Panc1 (cell line): Measurements from ENCODE around the gene ZSWIM8. TPM values are rescaled to one million over a fixed set of nuclear protein-coding genes. Genes with fewer than 3 reads are reported as not detected.
A peak's percentile ranks its signal among the peaks of the same experiment; 100 is the strongest.

Experiments used
- ATAC-seq: fragments of 200-7000 bp; cut with Tn5 transposase; 2 replicates; pipeline ENCODE4 v1.9.1; 2020; ENCODE audit warnings: mild to moderate bottlenecking, moderate library complexity
- BruUV-seq: library from RNA; stranded (reverse); fragments of 400-500 nt; replicated peaks from 2 replicates; lab custom pipeline; 2021; lab: Mats Ljungman, UMichigan
- CTCF ChIA-PET: fragments of 300-600 bp; sonication (Branson Sonifier 250); formaldehyde crosslinking; loops from one replicate; lab custom pipeline; 2022; ENCODE audit warnings: antibody characterized with exemption; lab: Charles Lee
- POLR2A ChIA-PET: fragments of 300-600 bp; sonication (Branson Sonifier 250); formaldehyde crosslinking; loops from one replicate; lab custom pipeline; 2022; ENCODE audit warnings: antibody characterized with exemption; lab: Charles Lee
- DNase-seq: peaks from one replicate; pipeline ENCODE4 v3.0.0-alpha.2; 2010; ENCODE audit warnings: low read depth, low spot score
- H3K27ac ChIP-seq: 2 replicates; pipeline ENCODE4 v1.5.1; 2011; ENCODE audit warnings: mild to moderate bottlenecking, low read length, inconsistent platforms
- H3K27me3 ChIP-seq: fragments of 200-500 bp; sonication (Bioruptor generic); 2 replicates; pipeline ENCODE4 v1.6.0; 2014; ENCODE audit warnings: low read length, inconsistent platforms; ENCODE audit not compliant: control insufficient read depth, insufficient read depth
- H3K36me3 ChIP-seq: fragments of 200-500 bp; sonication (Bioruptor generic); 2 replicates; pipeline ENCODE4 v1.5.1; 2014; ENCODE audit warnings: inconsistent platforms, mild to moderate bottlenecking, low read length, moderate library complexity; ENCODE audit not compliant: control insufficient read depth, insufficient read depth
- H3K4me1 ChIP-seq: 2 replicates; pipeline ENCODE4 v1.5.1; 2011; ENCODE audit warnings: inconsistent platforms, mild to moderate bottlenecking, low read length, moderate library complexity; ENCODE audit not compliant: control insufficient read depth, insufficient read depth
- H3K4me3 ChIP-seq, 2 experiments: 2 replicates each; pipeline ENCODE4 v1.5.1; 2011 to 2012; ENCODE audit warnings: low read depth in 2 of 2, low read length in 2 of 2, mild to moderate bottlenecking in 2 of 2, inconsistent platforms in 1 of 2, moderate library complexity in 1 of 2
- H3K9me3 ChIP-seq: fragments of 200-500 bp; sonication (Bioruptor generic); 2 replicates; pipeline ENCODE4 v1.5.1; 2014; ENCODE audit warnings: low read depth, mild to moderate bottlenecking, inconsistent platforms, low read length, moderate library complexity; ENCODE audit not compliant: control insufficient read depth, insufficient read depth
- CTCF ChIP-seq: fragments of 450-650 bp; IDR thresholded peaks from 2 replicates; pipeline ENCODE4 v1.5.1; 2017; ENCODE audit warnings: mild to moderate bottlenecking
- POLR2AphosphoS5 ChIP-seq: IDR thresholded peaks from 2 replicates; pipeline ENCODE4 v1.6.1; 2012; ENCODE audit warnings: mild to moderate bottlenecking, low read depth, low read length, moderate library complexity
- REST ChIP-seq, 2 experiments: IDR thresholded peaks; 2 replicates each; pipeline ENCODE4 v1.6.1; 2011 to 2012; ENCODE audit warnings: low read depth in 2 of 2, control low read depth in 1 of 2, low read length in 1 of 2, mild to moderate bottlenecking in 1 of 2, moderate library complexity in 1 of 2; ENCODE audit not compliant: insufficient read depth in 1 of 2
- SIN3A ChIP-seq: IDR thresholded peaks from 2 replicates; pipeline ENCODE4 v1.6.1; 2012; ENCODE audit warnings: low read depth, mild to moderate bottlenecking, low read length, moderate library complexity, borderline replicate concordance; ENCODE audit not compliant: insufficient read depth
- TCF7L2 ChIP-seq: IDR thresholded peaks from 2 replicates; pipeline ENCODE4 v1.6.1; 2011; ENCODE audit warnings: mild to moderate bottlenecking, low read depth, low read length, inconsistent platforms
- in situ Hi-C: cut with HindIII; loops from 2 replicates; pipeline ENCODE4 v1.10.0; 2016; ENCODE audit warnings: low sequenced_read_pairs, low pct_unique_long_range_greater_than_20kb
- intact Hi-C: fragments of 100-400 bp; cut with micrococcal nuclease; formaldehyde crosslinking; loops from one replicate; pipeline ENCODE4 v1.10.0; 2022; ENCODE audit not compliant: unreplicated experiment
- total RNA-seq: library from RNA; stranded (reverse); gene quantifications from one replicate; pipeline ENCODE4 v1.2.1, GENCODE V29; 2021; ENCODE audit not compliant: unreplicated experiment

The ZSWIM8 gene
- total RNA-seq, 1 experiment from 2014 or later: 109 TPM

- in situ Hi-C loops: no loop called here
Observed at GRCh38 chr10:73818402-73818801, 33.0 kb downstream of the ZSWIM8 start.

GRCh38 chr10:73819081-73819480 lies 33.7 kb downstream of the ZSWIM8 start:
- in situ Hi-C loops (no loop called here), intact Hi-C loops (no loop called here)
- Histone ChIP-seq H3K4me3 (no peak overlapping the region), H3K27me3 (no peaks in the 10 kb centered on the region), H3K27ac (no peak overlapping the region), H3K36me3 (peaks cover 7% of the 10 kb centered on the region; the same call in 1 of the 2 replicates), H3K4me1 (no peaks in the 10 kb centered on the region), H3K9me3 (no peaks in the 10 kb centered on the region)
- BruUV-seq: no TSS peak
- no peak for TF ChIP-seq REST (IDR thresholded peaks at IDR 0.05; ENCODE audit: insufficient read depth in 1 of 2, low read depth in 2 of 2, low read length in 1 of 2)
- no peak for TF ChIP-seq TCF7L2
- no peak for TF ChIP-seq POLR2AphosphoS5
- TF ChIP-seq CTCF: no peak
- no peak for TF ChIP-seq SIN3A
- ATAC-seq: no peak
- CTCF ChIA-PET: no interaction called here
- POLR2A ChIA-PET: no interaction called here
- no peak for DNase-seq

More at GRCh38 chr10:73818402-73818801, 33.0 kb downstream of the ZSWIM8 start:
- Histone ChIP-seq H3K4me1 (no peaks in the 10 kb centered on the region), H3K4me3 (no peak overlapping the region), H3K9me3 (no peaks in the 10 kb centered on the region), H3K27ac (no peak overlapping the region), H3K27me3 (no peaks in the 10 kb centered on the region), H3K36me3 (peaks cover 7% of the 10 kb centered on the region; the same call in 1 of the 2 replicates)
- intact Hi-C loops: no loop called here
- CTCF ChIA-PET: no interaction called here
- ATAC-seq (peak; percentile 44; the same call in 1 of the 2 replicates), DNase-seq (no peak)
- no TSS peak for BruUV-seq
- no peak for TF ChIP-seq TCF7L2
- TF ChIP-seq SIN3A: no peak
- TF ChIP-seq POLR2AphosphoS5: no peak
- TF ChIP-seq REST (IDR thresholded peaks at IDR 0.05; ENCODE audit: insufficient read depth in 1 of 2, low read depth in 2 of 2, low read length in 1 of 2): no peak
- no peak; the same call in 1 of the 2 replicates for TF ChIP-seq CTCF
- POLR2A ChIA-PET: no interaction called here
